H1 (cell line): Measurements from ENCODE around the gene CAMK2G. TPM values are rescaled to one million over a fixed set of nuclear protein-coding genes. Genes with fewer than 3 reads are reported as not detected.
A peak's percentile ranks its signal among the peaks of the same experiment; 100 is the strongest.

Experiments used
- CTCF ChIA-PET: fragments of 300-600 bp; sonication (Branson Sonifier 250); formaldehyde crosslinking; loops from one replicate; lab custom pipeline; 2021; ENCODE audit not compliant: partially characterized antibody; lab: Charles Lee
- POLR2A ChIA-PET: fragments of 300-600 bp; sonication (Branson Sonifier 250); formaldehyde crosslinking; loops from one replicate; lab custom pipeline; 2021; ENCODE audit warnings: inconsistent platforms; ENCODE audit not compliant: partially characterized antibody; lab: Charles Lee
- DNase-seq, 2 experiments: peaks; one replicate each; pipeline versions ENCODE4 v3.0.0 to v3.0.0-alpha.2; 2010 to 2022; ENCODE audit warnings: low spot score in 2 of 2, low read depth in 1 of 2, mixed read lengths in 1 of 2
- FAIRE-seq: peaks from 2 replicates; lab custom pipeline; 2011; peaks lifted over from hg19 to GRCh38; lab: Jason Lieb, UNC
- H2AFZ ChIP-seq: 2 replicates; pipeline ENCODE4 v1.8.1; 2012; ENCODE audit warnings: low read length, inconsistent platforms
- H2AK5ac ChIP-seq: 2 replicates; pipeline ENCODE4 v1.6.1; 2013; ENCODE audit warnings: low read depth, low read length
- H2BK120ac ChIP-seq: replicated peaks from 2 replicates; pipeline ENCODE3; 2013; ENCODE audit warnings: low read depth, low read length, inconsistent platforms
- H2BK12ac ChIP-seq: 2 replicates; pipeline ENCODE4 v1.6.1; 2013; ENCODE audit warnings: low read depth, low read length
- H2BK15ac ChIP-seq: 2 replicates; pipeline ENCODE4 v1.6.1; 2013; ENCODE audit warnings: low read length
- H2BK20ac ChIP-seq: 2 replicates; pipeline ENCODE4 v1.6.1; 2013; ENCODE audit warnings: low read length
- H2BK5ac ChIP-seq: 2 replicates; pipeline ENCODE4 v1.6.1; 2013; ENCODE audit warnings: low read depth, low read length
- H3K14ac ChIP-seq: 2 replicates; pipeline ENCODE4 v1.6.1; 2013; ENCODE audit warnings: inconsistent platforms; ENCODE audit not compliant: insufficient read length
- H3K18ac ChIP-seq: 2 replicates; pipeline ENCODE4 v1.6.1; 2013; ENCODE audit warnings: low read length; ENCODE audit errors: extremely low read depth
- H3K23ac ChIP-seq: 2 replicates; pipeline ENCODE4 v1.6.1; 2013; ENCODE audit warnings: inconsistent platforms; ENCODE audit not compliant: insufficient read length
- H3K23me2 ChIP-seq: 2 replicates; pipeline ENCODE4 v1.6.1; 2013; ENCODE audit warnings: low read depth, low read length
- H3K27ac ChIP-seq: 2 replicates; pipeline ENCODE4 v1.6.1; 2011; ENCODE audit warnings: low read depth, low read length, inconsistent platforms
- H3K27me3 ChIP-seq, 4 experiments: replicated peaks in 1 of 4; 1 replicate in 1 of 4; 2 replicates in 3 of 4; pipeline versions ENCODE4 v1.6.1 to v1.8.1; 2011 to 2013; ENCODE audit warnings: low read length in 3 of 4, mild to moderate bottlenecking in 3 of 4, inconsistent platforms in 2 of 4, mixed read lengths in 2 of 4, moderate library complexity in 1 of 4; ENCODE audit not compliant: control insufficient read depth in 3 of 4, insufficient read depth in 3 of 4; ENCODE audit errors: extremely low read depth in 1 of 4
- H3K36me3 ChIP-seq, 4 experiments: 2 replicates each; pipeline versions ENCODE4 v1.6.1 to v1.8.1; 2011 to 2013; ENCODE audit warnings: mild to moderate bottlenecking in 4 of 4, low read length in 3 of 4, moderate library complexity in 2 of 4, control low read depth in 1 of 4, inconsistent platforms in 1 of 4; ENCODE audit not compliant: insufficient read depth in 4 of 4, control insufficient read depth in 2 of 4
- H3K4ac ChIP-seq: replicated peaks from 2 replicates; pipeline ENCODE3; 2013; ENCODE audit warnings: low read length, low read depth, mixed read lengths, inconsistent platforms; ENCODE audit not compliant: insufficient read length
- H3K4me1 ChIP-seq, 4 experiments: replicated peaks in 1 of 4; 1 replicate in 1 of 4; 2 replicates in 3 of 4; pipeline versions ENCODE4 v1.6.1 to v1.8.1; 2011 to 2013; ENCODE audit warnings: low read length in 3 of 4, inconsistent platforms in 2 of 4, mixed read lengths in 1 of 4; ENCODE audit not compliant: insufficient read depth in 4 of 4, control insufficient read depth in 3 of 4
- H3K4me2 ChIP-seq, 2 experiments: 2 replicates each; pipeline versions ENCODE4 v1.6.1 to v1.8.1; 2011 to 2013; ENCODE audit warnings: low read depth in 2 of 2, low read length in 2 of 2, control low read depth in 1 of 2, inconsistent platforms in 1 of 2, mild to moderate bottlenecking in 1 of 2; ENCODE audit not compliant: insufficient read depth in 1 of 2
- H3K4me3 ChIP-seq, 4 experiments: fragments of 200-600, 300-600 bp in 1 of 4; sonication (generic), shearing (Covaris generic), sonication (Bioruptor Twin) in 1 of 4; 2 replicates each; pipeline versions ENCODE4 v1.5.1 to v1.8.1; 2011 to 2016; ENCODE audit warnings: low read length in 4 of 4, low read depth in 3 of 4, control low read depth in 2 of 4, inconsistent platforms in 2 of 4, mild to moderate bottlenecking in 2 of 4, mixed read lengths in 1 of 4, moderate library complexity in 1 of 4; ENCODE audit not compliant: insufficient read depth in 2 of 4; ENCODE audit errors: extremely low read depth in 1 of 4
- H3K56ac ChIP-seq: replicated peaks from 2 replicates; pipeline ENCODE3; 2013; ENCODE audit warnings: low read depth, mild to moderate bottlenecking, mixed read lengths, low read length, inconsistent platforms; ENCODE audit not compliant: insufficient read length
- H3K79me1 ChIP-seq: 2 replicates; pipeline ENCODE4 v1.6.1; 2013; ENCODE audit warnings: low read depth, low read length, control low read depth
- H3K79me2 ChIP-seq, 2 experiments: 2 replicates each; pipeline versions ENCODE4 v1.6.1 to v1.8.1; 2012 to 2013; ENCODE audit warnings: low read length in 2 of 2, mild to moderate bottlenecking in 2 of 2, inconsistent platforms in 1 of 2; ENCODE audit not compliant: insufficient read depth in 2 of 2, control insufficient read depth in 1 of 2
- H3K9ac ChIP-seq, 4 experiments: replicated peaks in 1 of 4; 1 replicate in 1 of 4; 2 replicates in 3 of 4; pipeline versions ENCODE4 v1.6.1 to v1.8.1; 2011 to 2013; ENCODE audit warnings: low read depth in 3 of 4, low read length in 3 of 4, control low read depth in 2 of 4, mild to moderate bottlenecking in 2 of 4, moderate library complexity in 2 of 4, inconsistent platforms in 1 of 4; ENCODE audit errors: extremely low read depth in 1 of 4
- H3K9me3 ChIP-seq, 2 experiments: 2 replicates each; pipeline versions ENCODE4 v1.6.1 to v1.8.1; 2012 to 2013; ENCODE audit warnings: mild to moderate bottlenecking in 2 of 2, moderate library complexity in 2 of 2, control low read depth in 1 of 2, inconsistent platforms in 1 of 2, low read depth in 1 of 2, low read length in 1 of 2, mixed read lengths in 1 of 2; ENCODE audit not compliant: insufficient read depth in 2 of 2
- H4K20me1 ChIP-seq, 2 experiments: replicated peaks in 1 of 2; 2 replicates each; pipeline versions ENCODE3 to v1.8.1; 2011 to 2013; ENCODE audit warnings: inconsistent platforms in 2 of 2, low read length in 2 of 2, mild to moderate bottlenecking in 1 of 2; ENCODE audit not compliant: insufficient read depth in 2 of 2, control insufficient read depth in 1 of 2
- H4K5ac ChIP-seq: 2 replicates; pipeline ENCODE4 v1.6.1; 2013; ENCODE audit warnings: low read length, low read depth, mixed read lengths, inconsistent platforms; ENCODE audit not compliant: insufficient read length
- H4K8ac ChIP-seq: 2 replicates; pipeline ENCODE4 v1.8.0; 2013; ENCODE audit warnings: mild to moderate bottlenecking, moderate library complexity, low read length, inconsistent platforms; ENCODE audit not compliant: insufficient read depth; ENCODE audit errors: extremely low read depth
- H4K91ac ChIP-seq: replicated peaks from 2 replicates; pipeline ENCODE3; 2013; ENCODE audit warnings: low read length, mixed read lengths, inconsistent platforms; ENCODE audit not compliant: insufficient read length
- CBX8 ChIP-seq: fragments of 300-800, 300-1000 bp; sonication (generic); IDR thresholded peaks from 2 replicates; pipeline ENCODE4 v1.7.1; 2016; ENCODE audit warnings: low read depth, low read length, borderline replicate concordance
- CEBPB ChIP-seq: IDR thresholded peaks from 2 replicates; pipeline ENCODE4 v1.6.1; 2012; ENCODE audit warnings: low read depth, low read length
- CHD2 ChIP-seq: IDR thresholded peaks from 2 replicates; pipeline ENCODE4 v1.6.1; 2012; ENCODE audit warnings: low read length, improper control_type of control experiment
- POLR2A ChIP-seq, 2 experiments: IDR thresholded peaks; 1 replicate in 1 of 2; 2 replicates in 1 of 2; pipeline ENCODE4 v1.6.1; 2011; ENCODE audit warnings: low read depth in 2 of 2, low read length in 2 of 2, mild to moderate bottlenecking in 2 of 2; ENCODE audit errors: control extremely low read depth in 1 of 2
- RAD21 ChIP-seq, 2 experiments: IDR thresholded peaks in 1 of 2; conservative IDR thresholded peaks in 1 of 2; 2 replicates each; pipeline ENCODE4 v1.6.1; 2011; ENCODE audit warnings: low read depth in 2 of 2, low read length in 2 of 2, improper control_type of control experiment in 1 of 2, inconsistent platforms in 1 of 2, mild to moderate bottlenecking in 1 of 2, moderate library complexity in 1 of 2
- RBBP5 ChIP-seq: IDR thresholded peaks from 2 replicates; pipeline ENCODE4 v1.7.1; 2012; ENCODE audit warnings: low read depth, mild to moderate bottlenecking, inconsistent platforms, low read length, moderate library complexity, borderline replicate concordance
- SRF ChIP-seq: IDR thresholded peaks from 2 replicates; pipeline ENCODE4 v1.6.1; 2011; ENCODE audit warnings: mild to moderate bottlenecking, low read depth, low read length, moderate library complexity
- TBP ChIP-seq: IDR thresholded peaks from 2 replicates; pipeline ENCODE4 v1.6.1; 2011; ENCODE audit warnings: low read depth, low read length, improper control_type of control experiment
- WGBS, 2 experiments: shearing (Covaris generic) in 1 of 2; methylation state at CpG; one replicate each; pipeline versions ENCODE4 v1.1.6 to v1.1.7; 2013 to 2015; ENCODE audit warnings: low lambda C conversion rate in 2 of 2, mixed read lengths in 2 of 2, inconsistent platforms in 1 of 2, low coverage in 1 of 2, missing lambda C conversion rate in 1 of 2; ENCODE audit not compliant: insufficient replicate concordance in 2 of 2, insufficient coverage in 1 of 2, insufficient read length in 1 of 2; ENCODE audit errors: extremely low coverage in 1 of 2, missing lambda C conversion rate in 1 of 2; 5-methylcytosine and 5-hydroxymethylcytosine counted together
- polyA plus RNA-seq, 7 experiments: library from polyadenylated mRNA; depleted of rRNA in 3 of 7; stranded (reverse) in 5 of 7; unstranded in 2 of 7; fragments of >200 nt in 5 of 7; fragments of 200-250 nt in 2 of 7; gene quantifications; 1 replicate in 5 of 7; 2 replicates in 1 of 7; 4 replicates in 1 of 7; pipeline versions ENCODE4 v1.2.1 to v1.2.3, GENCODE V29; 2011 to 2013; ENCODE audit warnings: missing spikeins in 2 of 7, mixed read lengths in 2 of 7
- total RNA-seq: library from RNA; stranded (reverse); fragmentation: NEBNext Ultra II Directional; extraction: Animal tissue kit (Norgen Biotek cat#: 25700); gene quantifications from 2 replicates; pipeline ENCODE4 v1.2.1, GENCODE V29; 2021

Gene CAMK2G
- total and polyA plus RNA-seq, 2 of the 8 experiments (the other 6 are each of a cell fraction or from before 2014, with no cell fraction given) = 28.9 to 31.7 TPM

DNA sequence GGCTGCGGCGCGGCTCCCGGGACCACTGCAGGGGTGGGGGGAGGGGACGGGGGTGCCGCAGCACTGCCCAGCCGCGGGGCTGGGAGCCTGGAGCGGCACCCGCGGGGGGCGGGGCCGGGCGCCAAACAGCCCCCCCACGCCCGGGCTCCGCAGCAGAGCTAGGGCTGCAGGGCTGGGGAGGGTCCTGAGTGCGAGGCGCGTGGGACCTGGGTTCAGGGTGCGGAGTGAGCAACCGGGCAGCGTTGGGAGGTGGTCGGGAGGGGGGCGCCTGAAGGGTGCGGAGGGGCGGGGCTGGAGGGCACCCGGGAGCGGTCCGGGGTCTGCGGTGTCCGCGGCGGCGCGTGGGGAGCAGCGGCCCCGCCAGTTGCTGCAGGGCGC is 528 bp downstream of the CAMK2G start:
- CTCF ChIA-PET = interaction anchor here (1.0 to 10.6 kb wide), 3 partner anchors 10 to 50 kb away, joined by 3 to 279 read pairs (median 243); no protein-coding TSS in a partner anchor
- FAIRE-seq = no peak

More for the DNA sequence above, 528 bp downstream of the CAMK2G start:
- no peak overlapping the region for H4K8ac ChIP-seq
- no peak overlapping the region for H2BK5ac ChIP-seq
- peaks cover 15 to 19% of the 10 kb centered on the region in 2 experiments for H4K20me1 ChIP-seq
- peaks cover 0 to 3% (median 0%) of the 10 kb centered on the region in 4 experiments; a peak in 1 of 7 replicates for H3K27me3 ChIP-seq
- no peak overlapping the region for H2BK120ac ChIP-seq
- H2AFZ ChIP-seq = no peak overlapping the region
- no peaks in the 10 kb centered on the region for H3K9me3 ChIP-seq
- H3K56ac ChIP-seq = no peak overlapping the region
- no peak overlapping the region for H3K23ac ChIP-seq
- no peak overlapping the region for H3K18ac ChIP-seq
- H3K79me2 ChIP-seq = peaks cover 0 to 41% of the 10 kb centered on the region in 2 experiments; a peak in 3 of 4 replicates
- no peak overlapping the region for H3K14ac ChIP-seq
- H2BK12ac ChIP-seq = no peak overlapping the region
- H3K23me2 ChIP-seq = peaks cover 9% of the 10 kb centered on the region; the same call in 1 of the 2 replicates
- no peak overlapping the region for H2BK15ac ChIP-seq
- no peak overlapping the region for H4K5ac ChIP-seq
- no peak overlapping the region for H4K91ac ChIP-seq
- no peak overlapping the region for H2AK5ac ChIP-seq
- WGBS, 2 experiments = 0% methylated on average over 6 of the region's 39 CpGs; no CpG with 5 or more reads in 1 of the 2 experiments
- H3K36me3 ChIP-seq = peaks cover 4 to 26% (median 10%) of the 10 kb centered on the region in 4 experiments; a peak in 6 of 8 replicates
- DNase-seq = no peak
- POLR2A ChIA-PET = interaction anchor here (0.6 to 1.8 kb wide), 5 partner anchors 16 to 136 kb away, joined by 3 to 9 read pairs (median 3); no protein-coding TSS in a partner anchor
- 0 out of 7 replicates have a peak overlapping the region, but pooled peaks of 1 of the 4 experiments have one; percentile 4 for H3K9ac ChIP-seq
- peaks cover 0 to 13% (median 9%) of the 10 kb centered on the region in 4 experiments; a peak in 6 of 7 replicates for H3K4me1 ChIP-seq
- no peak overlapping the region for H3K27ac ChIP-seq
- H2BK20ac ChIP-seq = no peak overlapping the region
- no peak overlapping the region for H3K4ac ChIP-seq
- H3K4me3 ChIP-seq = peak overlapping the region; percentile 60 to 86 (median 64)
- TF ChIP-seq CHD2 (no peak), POLR2A (IDR thresholded peaks at IDR 0.05; ENCODE audit: control extremely low read depth in 1 of 2, low read depth in 2 of 2, low read length in 2 of 2) (no peak; a peak in 1 of 3 replicates), SRF (no peak), CBX8 (no peak), RAD21 (IDR thresholded peaks at IDR 0.05 in 1 of 2, conservative IDR thresholded peaks at IDR 0.05 in 1 of 2; ENCODE audit: low read depth in 2 of 2, low read length in 2 of 2) (no peak), RBBP5 (no peak; the same call in 1 of the 2 replicates), TBP (no peak), CEBPB (no peak)
- H3K4me2 ChIP-seq = peak overlapping the region; percentile 61 to 74
- H3K79me1 ChIP-seq = peaks cover 17% of the 10 kb centered on the region
